Measurements from ENCODE around the gene TRMT1.

GRCh38 chr19:13068085-13068846 is 48.3 kb downstream of the TRMT1 start:
- TF ChIP-seq EZH2 (IDR thresholded peaks at IDR 0.05; ENCODE audit: low read depth, unreplicated experiment) (no peak), CREB1 (CRISPR knock-in tag; IDR thresholded peaks at IDR 0.05; ENCODE audit: low read depth) (no peak), POLR2AphosphoS5 (IDR thresholded peaks at IDR 0.05; ENCODE audit: low read depth) (no peak), CTCF (conservative IDR thresholded peaks at IDR 0.05; ENCODE audit: low read depth in 2 of 2) (no peak), REST (IDR thresholded peaks at IDR 0.05; ENCODE audit: unreplicated experiment) (no peak)

All from GM23338 (cell line).